ENCODE results near the gene FAM156A. TPM values are rescaled to one million over a fixed set of nuclear protein-coding genes. Genes with fewer than 3 reads are reported as not detected.
"Not testable (repeated sequence)": the region's sequence is repeated elsewhere in the genome, so short reads cannot be mapped to it uniquely, and the experiment has no call there.

The FAM156A gene, protein sequence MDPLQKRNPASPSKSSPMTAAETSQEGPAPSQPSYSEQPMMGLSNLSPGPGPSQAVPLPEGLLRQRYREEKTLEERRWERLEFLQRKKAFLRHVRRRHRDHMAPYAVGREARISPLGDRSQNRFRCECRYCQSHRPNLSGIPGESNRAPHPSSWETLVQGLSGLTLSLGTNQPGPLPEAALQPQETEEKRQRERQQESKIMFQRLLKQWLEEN
- total RNA-seq = 10 to 100 TPM; 14.7 to 29.5 TPM
- 10 to 100 TPM in 1 of 2 donors, 1 to 10 TPM in 1; 5.8 to 40.3 TPM for polyA plus RNA-seq
- long read RNA-seq, donor 1, transcript FAM156A-221 (3 exons, 3,757 nt) = minor isoform, 8 of 45 reads
- long read RNA-seq, donor 1, transcript FAM156A-215 (4 exons, 644 nt) = major isoform, 11 of 45 reads
- long read RNA-seq, donor 1, transcript FAM156A-201 (4 exons, 2,942 nt) = minor isoform, 9 of 45 reads
- long read RNA-seq, donor 1, partial matches to known transcripts = 3 of 45 reads
- long read RNA-seq, donor 1, other reads (novel, unspliced or antisense) = 11 of 45 reads
- long read RNA-seq, donor 2, transcript FAM156A-221 (3 exons, 3,757 nt) = major isoform, 5 of 16 reads
- long read RNA-seq, donor 2, partial matches to known transcripts = 2 of 16 reads
- long read RNA-seq, donor 2, other reads (novel, unspliced or antisense) = 5 of 16 reads

DNA sequence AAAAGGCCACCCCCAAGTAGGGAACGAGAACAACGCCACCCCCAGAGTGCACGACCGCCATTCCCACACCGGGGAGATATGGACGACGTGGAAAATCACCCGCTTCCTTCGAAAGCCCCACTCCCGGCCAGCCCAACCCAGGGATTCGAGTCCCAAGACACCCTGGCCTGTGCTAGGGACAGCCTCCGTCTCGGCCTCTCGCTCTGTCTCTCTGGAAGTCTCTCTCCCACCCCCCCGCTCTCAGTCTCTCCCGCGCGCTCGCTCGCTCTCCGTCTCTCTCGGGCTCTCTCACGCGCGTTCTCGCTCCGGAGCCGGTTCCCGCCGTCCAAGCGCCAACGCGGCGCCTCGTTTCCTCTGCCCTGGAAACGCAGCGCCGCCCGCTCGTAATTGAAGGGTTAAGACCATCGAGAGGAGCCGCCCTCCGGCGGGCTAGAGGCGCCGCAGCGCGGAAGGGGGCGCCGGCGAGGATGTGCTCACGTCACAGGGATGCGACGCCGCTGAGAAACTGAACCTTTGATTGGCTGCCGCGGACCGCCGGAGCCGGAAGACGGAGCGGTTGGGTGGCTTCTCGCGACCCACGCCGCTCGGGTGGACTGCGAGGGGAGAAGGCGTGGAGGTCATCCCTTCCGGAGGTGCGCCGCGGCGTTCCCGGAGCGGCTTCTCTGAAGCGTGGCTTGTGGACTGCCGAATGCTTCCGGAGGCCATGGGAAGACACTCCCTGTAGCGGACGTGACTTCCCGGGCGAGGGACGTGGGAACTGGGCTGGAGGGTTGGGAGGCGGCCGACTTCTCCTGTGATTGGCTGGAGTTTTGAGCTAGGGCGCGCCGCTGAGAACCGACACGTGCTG, at the start of gene FAM156A:
Gene FAM156A (minus strand): TSS at position 406 of the 847 bp plus-strand sequence. CDS start 9,930 bp downstream, outside the sequence.
- ATAC-seq (ENCODE audit: low FRiP score) = peak; percentile 95
- H3K27ac ChIP-seq (ENCODE audit: low read depth in 1 of 2, low read length in 2 of 2); DNase-seq; H3K4me3 ChIP-seq (ENCODE audit: low read length in 2 of 2); H3K36me3 ChIP-seq (ENCODE audit: control insufficient read depth in 1 of 2, insufficient read depth in 2 of 2, low read length in 1 of 2); intact Hi-C loops (cut with DNase I); H3K27me3 ChIP-seq (ENCODE audit: control insufficient read depth in 1 of 2, insufficient read depth in 2 of 2, low read length in 1 of 2); H3K9me3 ChIP-seq (ENCODE audit: control insufficient read depth, low read length); H3K4me1 ChIP-seq (ENCODE audit: control insufficient read depth in 1 of 2, insufficient read depth in 2 of 2, low read length in 2 of 2): not testable (repeated sequence)
- no CpG with 5 or more reads among the region's 91 CpGs for WGBS, 2 donors

DNA sequence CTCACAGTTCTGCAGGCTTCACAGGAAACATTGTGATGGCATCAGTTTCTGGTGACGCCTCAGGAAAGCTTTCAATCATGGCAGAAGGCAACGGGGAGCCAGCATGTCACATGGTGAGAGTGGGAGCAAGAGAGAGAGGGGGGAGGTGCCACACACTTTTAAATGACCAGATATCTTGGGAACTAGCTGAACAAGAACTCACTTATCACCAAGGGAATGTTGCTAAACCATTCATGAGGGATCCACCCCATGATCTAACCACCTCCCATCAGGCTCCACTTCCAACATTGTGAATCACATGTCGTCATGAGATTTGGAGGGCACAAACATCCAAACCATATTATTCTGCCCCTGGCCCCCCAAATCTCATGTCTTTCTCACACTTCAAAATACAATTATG, 47.0 kb upstream of the FAM156A start:
- Histone ChIP-seq H3K27me3 (ENCODE audit: control insufficient read depth in 1 of 2, insufficient read depth in 2 of 2, low read length in 1 of 2) (no peaks in the 10 kb centered on the region), H3K9me3 (ENCODE audit: control insufficient read depth, low read length) (no peaks in the 10 kb centered on the region), H3K36me3 (ENCODE audit: control insufficient read depth in 1 of 2, insufficient read depth in 2 of 2, low read length in 1 of 2) (no peaks in the 10 kb centered on the region), H3K4me1 (ENCODE audit: control insufficient read depth in 1 of 2, insufficient read depth in 2 of 2, low read length in 2 of 2) (no peaks in the 10 kb centered on the region), H3K4me3 (ENCODE audit: low read length in 2 of 2) (no peak overlapping the region), H3K27ac (ENCODE audit: low read depth in 1 of 2, low read length in 2 of 2) (no peak overlapping the region)
- intact Hi-C loops (cut with DNase I) = no loop called here
- no peak for DNase-seq
- 37 to 42% methylated on average over 3 of the region's 3 CpGs for WGBS, 2 donors
- ATAC-seq (ENCODE audit: low FRiP score) = no peak

DNA sequence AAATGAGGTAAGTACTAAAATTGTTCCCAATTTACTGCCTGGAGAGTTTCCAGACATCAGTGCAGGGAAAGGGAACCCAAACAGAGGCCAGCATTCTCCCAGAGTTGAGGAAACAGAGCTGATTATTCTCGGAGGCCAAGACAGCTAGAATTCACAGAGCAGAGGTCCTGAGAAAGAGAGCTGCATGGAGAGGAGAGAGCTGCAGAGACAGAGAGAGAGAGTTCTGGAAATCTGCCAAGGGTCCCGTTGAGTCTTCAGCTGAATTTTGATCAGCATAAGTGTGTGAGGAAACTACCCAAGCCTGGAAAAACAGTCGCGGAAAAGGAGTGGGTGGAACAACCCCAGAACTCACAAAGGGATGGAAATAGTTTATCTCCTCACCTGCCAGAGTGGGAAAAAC, 46.5 kb upstream of the FAM156A start:
- WGBS, 2 donors = 4 to 13% methylated on average over 4 of the region's 4 CpGs
- H3K27me3 ChIP-seq (ENCODE audit: control insufficient read depth in 1 of 2, insufficient read depth in 2 of 2, low read length in 1 of 2) = no peaks in the 10 kb centered on the region
- no peak for ATAC-seq (ENCODE audit: low FRiP score)

DNA sequence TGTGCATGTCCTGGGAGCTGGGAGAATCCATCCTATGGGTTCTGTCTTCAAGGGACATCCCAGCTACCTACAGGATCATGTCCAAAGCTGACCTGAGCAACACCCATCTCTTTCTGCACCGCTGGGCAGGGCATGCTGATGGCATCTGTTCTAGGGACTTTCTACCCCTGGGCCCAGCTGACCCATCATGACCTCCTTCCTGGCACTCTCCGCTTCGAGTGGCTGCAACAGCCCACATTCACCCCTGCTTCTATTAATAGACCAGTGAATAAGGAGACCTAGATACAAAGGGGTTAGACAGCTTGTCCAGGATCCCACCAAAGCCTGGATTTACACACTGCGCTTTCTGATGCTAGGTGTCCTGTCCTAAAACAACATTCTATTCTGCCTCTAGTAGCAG, 45.7 kb upstream of the FAM156A start:
- Histone ChIP-seq H3K4me1 (ENCODE audit: control insufficient read depth in 1 of 2, insufficient read depth in 2 of 2, low read length in 2 of 2) (no peaks in the 10 kb centered on the region), H3K27ac (ENCODE audit: low read depth in 1 of 2, low read length in 2 of 2) (no peak overlapping the region), H3K9me3 (ENCODE audit: control insufficient read depth, low read length) (no peaks in the 10 kb centered on the region), H3K36me3 (ENCODE audit: control insufficient read depth in 1 of 2, insufficient read depth in 2 of 2, low read length in 1 of 2) (no peaks in the 10 kb centered on the region), H3K4me3 (ENCODE audit: low read length in 2 of 2) (no peak overlapping the region), H3K27me3 (ENCODE audit: control insufficient read depth in 1 of 2, insufficient read depth in 2 of 2, low read length in 1 of 2) (no peaks in the 10 kb centered on the region)
- DNase-seq = no peak
- intact Hi-C loops (cut with DNase I) = no loop called here
- ATAC-seq (ENCODE audit: low FRiP score) = no peak
- WGBS, 2 donors = 33 to 48% methylated on average over 4 of the region's 4 CpGs

More for the DNA sequence above, 46.5 kb upstream of the FAM156A start:
- intact Hi-C loops (cut with DNase I) = no loop called here
- Histone ChIP-seq H3K4me1 (ENCODE audit: control insufficient read depth in 1 of 2, insufficient read depth in 2 of 2, low read length in 2 of 2) (no peaks in the 10 kb centered on the region), H3K36me3 (ENCODE audit: control insufficient read depth in 1 of 2, insufficient read depth in 2 of 2, low read length in 1 of 2) (no peaks in the 10 kb centered on the region), H3K27ac (ENCODE audit: low read depth in 1 of 2, low read length in 2 of 2) (no peak overlapping the region), H3K4me3 (ENCODE audit: low read length in 2 of 2) (no peak overlapping the region), H3K9me3 (ENCODE audit: control insufficient read depth, low read length) (no peaks in the 10 kb centered on the region)
- no peak for DNase-seq

DNA sequence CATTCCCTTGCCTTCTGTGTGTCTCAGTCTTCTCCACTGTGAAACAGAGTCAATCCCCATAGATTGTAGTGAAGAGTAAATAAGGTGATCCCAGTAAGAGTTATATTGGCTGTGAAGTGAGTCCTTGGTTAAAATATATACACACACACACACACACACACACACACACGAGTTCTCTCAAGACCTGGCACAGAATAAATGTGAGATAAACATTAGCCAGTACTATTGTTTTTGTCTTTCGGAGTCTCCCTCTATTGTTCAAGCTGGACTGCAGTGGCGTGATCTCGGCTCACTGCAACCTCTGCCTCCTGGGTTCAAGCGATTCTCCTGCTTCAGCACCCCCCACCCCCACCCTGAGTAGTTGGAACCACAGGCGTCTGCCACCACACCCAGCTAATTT, 44.8 kb upstream of the FAM156A start:
- DNase-seq (no peak), ATAC-seq (ENCODE audit: low FRiP score) (no peak)
- Histone ChIP-seq H3K4me1 (ENCODE audit: control insufficient read depth in 1 of 2, insufficient read depth in 2 of 2, low read length in 2 of 2) (no peaks in the 10 kb centered on the region), H3K27ac (ENCODE audit: low read depth in 1 of 2, low read length in 2 of 2) (no peak overlapping the region), H3K4me3 (ENCODE audit: low read length in 2 of 2) (no peak overlapping the region), H3K9me3 (ENCODE audit: control insufficient read depth, low read length) (no peaks in the 10 kb centered on the region), H3K27me3 (ENCODE audit: control insufficient read depth in 1 of 2, insufficient read depth in 2 of 2, low read length in 1 of 2) (no peaks in the 10 kb centered on the region), H3K36me3 (ENCODE audit: control insufficient read depth in 1 of 2, insufficient read depth in 2 of 2, low read length in 1 of 2) (no peaks in the 10 kb centered on the region)
- intact Hi-C loops (cut with DNase I) = no loop called here
- WGBS, 2 donors = 38 to 49% methylated on average over 6 of the region's 6 CpGs

DNA sequence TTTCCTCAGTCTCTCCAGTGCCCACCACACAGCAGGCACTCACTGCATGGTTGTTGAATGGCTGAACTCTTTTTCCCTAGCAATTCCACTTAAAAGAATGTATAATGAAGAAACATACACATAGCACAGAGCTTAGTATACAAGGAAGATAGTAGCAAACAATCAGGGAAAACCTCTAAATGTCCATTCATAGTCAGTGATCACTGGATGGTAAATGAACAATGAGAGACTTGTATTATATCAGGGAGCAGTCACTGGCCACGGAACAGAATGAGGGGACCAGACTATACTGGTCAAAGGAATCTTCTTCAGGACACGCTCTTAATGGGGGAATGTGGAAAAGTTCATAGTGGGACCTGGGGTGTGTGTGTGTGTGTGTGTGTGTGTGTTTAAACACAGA, 43.6 kb upstream of the FAM156A start:
- intact Hi-C loops (cut with DNase I) = no loop called here
- Histone ChIP-seq H3K36me3 (ENCODE audit: control insufficient read depth in 1 of 2, insufficient read depth in 2 of 2, low read length in 1 of 2) (no peaks in the 10 kb centered on the region), H3K27me3 (ENCODE audit: control insufficient read depth in 1 of 2, insufficient read depth in 2 of 2, low read length in 1 of 2) (no peaks in the 10 kb centered on the region), H3K27ac (ENCODE audit: low read depth in 1 of 2, low read length in 2 of 2) (no peak overlapping the region), H3K4me1 (ENCODE audit: control insufficient read depth in 1 of 2, insufficient read depth in 2 of 2, low read length in 2 of 2) (no peaks in the 10 kb centered on the region), H3K4me3 (ENCODE audit: low read length in 2 of 2) (no peak overlapping the region), H3K9me3 (ENCODE audit: control insufficient read depth, low read length) (no peaks in the 10 kb centered on the region)
- 67 to 92% methylated on average over 2 of the region's 2 CpGs for WGBS, 2 donors
- DNase-seq (no peak), ATAC-seq (ENCODE audit: low FRiP score) (no peak)

DNA sequence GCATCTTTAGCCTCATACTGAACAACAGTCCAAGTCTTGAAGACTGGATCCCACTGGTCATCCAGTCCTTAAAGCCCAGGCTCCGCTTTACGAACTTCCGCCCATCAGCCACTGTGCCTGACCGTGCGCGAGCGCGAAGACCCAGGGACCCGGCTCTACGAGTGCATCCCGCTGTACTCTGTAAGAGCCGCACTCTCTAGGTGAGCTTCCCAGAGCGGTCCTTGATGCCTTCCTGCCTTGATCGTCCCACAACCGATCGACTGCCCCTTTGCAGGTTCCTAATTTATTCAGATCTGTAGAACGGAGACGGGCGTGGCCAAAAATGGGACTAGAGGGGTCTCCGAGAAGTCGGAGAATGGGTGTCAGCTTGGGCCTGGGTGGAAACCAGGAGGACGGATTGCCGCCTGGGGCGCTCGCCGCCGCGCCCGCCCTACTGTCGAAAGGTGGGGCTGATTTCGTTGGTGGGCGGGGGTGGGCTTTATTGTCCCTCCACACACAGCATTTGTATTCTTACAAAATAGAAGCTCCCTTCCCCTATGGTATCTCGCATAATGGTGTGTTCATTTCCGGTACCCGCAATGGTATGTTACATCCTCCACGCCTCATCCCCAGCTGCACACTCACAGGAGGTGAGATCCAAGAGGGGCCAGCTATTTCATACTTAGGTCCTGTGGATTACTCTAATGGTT, 42.3 kb upstream of the FAM156A start:
- Histone ChIP-seq H3K4me3 (ENCODE audit: low read length in 2 of 2) (no peak overlapping the region), H3K9me3 (ENCODE audit: control insufficient read depth, low read length) (no peaks in the 10 kb centered on the region), H3K27me3 (ENCODE audit: control insufficient read depth in 1 of 2, insufficient read depth in 2 of 2, low read length in 1 of 2) (no peaks in the 10 kb centered on the region), H3K27ac (ENCODE audit: low read depth in 1 of 2, low read length in 2 of 2) (no peak overlapping the region), H3K36me3 (ENCODE audit: control insufficient read depth in 1 of 2, insufficient read depth in 2 of 2, low read length in 1 of 2) (no peaks in the 10 kb centered on the region), H3K4me1 (ENCODE audit: control insufficient read depth in 1 of 2, insufficient read depth in 2 of 2, low read length in 2 of 2) (no peaks in the 10 kb centered on the region)
- intact Hi-C loops (cut with DNase I) = no loop called here
- ATAC-seq (ENCODE audit: low FRiP score) (no peak), DNase-seq (no peak)
- 33 to 53% methylated on average over 36 of the region's 36 CpGs for WGBS, 2 donors

DNA sequence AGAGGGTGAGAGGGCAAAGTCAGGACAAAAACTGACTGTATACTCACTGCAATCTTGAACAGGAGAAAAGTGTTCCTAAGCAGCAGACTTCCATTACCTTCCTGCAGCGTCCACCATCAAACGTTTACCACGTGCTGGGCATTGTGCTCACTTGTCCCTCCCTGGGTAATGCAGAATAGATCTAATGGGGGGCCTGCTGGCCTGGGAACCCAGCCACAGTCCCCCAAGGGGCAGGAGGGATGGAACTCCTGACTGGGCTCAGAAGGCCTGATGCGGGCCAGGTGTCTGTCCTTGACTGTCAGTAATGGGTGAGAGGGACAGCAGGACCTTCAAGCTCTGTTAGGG, 37.6 kb upstream of the FAM156A start:
- intact Hi-C loops (cut with DNase I) = no loop called here
- no peak for DNase-seq
- ATAC-seq (ENCODE audit: low FRiP score) = no peak
- H3K27ac ChIP-seq (ENCODE audit: low read depth in 1 of 2, low read length in 2 of 2) = peak overlapping the region in 1 of 2 donors; percentile 21
- no peaks in the 10 kb centered on the region for H3K9me3 ChIP-seq (ENCODE audit: control insufficient read depth, low read length)
- H3K36me3 ChIP-seq (ENCODE audit: control insufficient read depth in 1 of 2, insufficient read depth in 2 of 2, low read length in 1 of 2) = no peaks in the 10 kb centered on the region
- no peaks in the 10 kb centered on the region for H3K27me3 ChIP-seq (ENCODE audit: control insufficient read depth in 1 of 2, insufficient read depth in 2 of 2, low read length in 1 of 2)
- H3K4me3 ChIP-seq (ENCODE audit: low read length in 2 of 2) = no peak overlapping the region
- H3K4me1 ChIP-seq (ENCODE audit: control insufficient read depth in 1 of 2, insufficient read depth in 2 of 2, low read length in 2 of 2) = no peaks in the 10 kb centered on the region
- 8 to 36% methylated on average over 4 of the region's 4 CpGs for WGBS, 2 donors
